PC-3 (cell line): ENCODE data around the gene BTG4. TPM values are rescaled to one million over a fixed set of nuclear protein-coding genes. Genes with fewer than 3 reads are reported as not detected.

ENCODE experiments used
- ATAC-seq: fragments of 200-7000 bp; cut with Tn5 transposase; 2 replicates; pipeline ENCODE4 v1.9.1; 2020; ENCODE audit warnings: mild to moderate bottlenecking, moderate library complexity
- BruUV-seq: library from RNA; stranded (reverse); fragments of 400-500 nt; replicated peaks from 2 replicates; lab custom pipeline; 2021; lab: Mats Ljungman, UMichigan
- CTCF ChIA-PET: fragments of 300-600 bp; sonication (Branson Sonifier 250); formaldehyde crosslinking; loops from one replicate; lab custom pipeline; 2022; ENCODE audit warnings: antibody characterized with exemption; lab: Charles Lee
- POLR2A ChIA-PET: fragments of 300-600 bp; sonication (Branson Sonifier 250); formaldehyde crosslinking; loops from one replicate; lab custom pipeline; 2022; ENCODE audit warnings: antibody characterized with exemption; ENCODE audit not compliant: unreplicated experiment; lab: Charles Lee
- DNase-seq: peaks from one replicate; pipeline ENCODE4 v3.0.0-alpha.2; 2015
- H2AFZ ChIP-seq: fragments of 300-600 bp; sonication (generic); 2 replicates; pipeline ENCODE4 v1.6.0; 2016; ENCODE audit warnings: antibody characterized with exemption, low read length
- H3F3A ChIP-seq: fragments of 300-600 bp; sonication (generic); one replicate; pipeline ENCODE4 v1.6.0; 2017; ENCODE audit warnings: antibody characterized with exemption, low read length, control low read depth, mild to moderate bottlenecking; ENCODE audit not compliant: unreplicated experiment
- H3K27ac ChIP-seq: fragments of 300-600 bp; sonication (generic); 2 replicates; pipeline ENCODE4 v1.5.1; 2016; ENCODE audit warnings: mild to moderate bottlenecking, low read length
- H3K27me3 ChIP-seq: fragments of 300-600 bp; sonication (generic); 2 replicates; pipeline ENCODE4 v1.6.1; 2016; ENCODE audit warnings: low read length, mixed read lengths
- H3K36me3 ChIP-seq: fragments of 300-600 bp; sonication (generic); 2 replicates; pipeline ENCODE4 v1.6.1; 2016; ENCODE audit warnings: low read depth, mixed run types, low read length, mixed read lengths
- H3K4me1 ChIP-seq: fragments of 300-600 bp; sonication (generic); 2 replicates; pipeline ENCODE4 v1.5.1; 2016; ENCODE audit warnings: low read length; ENCODE audit not compliant: insufficient read depth
- H3K4me2 ChIP-seq: fragments of 300-600 bp; sonication (generic); 2 replicates; pipeline ENCODE4 v1.6.0; 2016; ENCODE audit warnings: low read length
- H3K4me3 ChIP-seq: fragments of 300-600 bp; sonication (generic); 2 replicates; pipeline ENCODE4 v1.5.1; 2016; ENCODE audit warnings: mild to moderate bottlenecking, low read length, mixed read lengths
- H3K79me2 ChIP-seq: fragments of 300-600 bp; sonication (generic); 2 replicates; pipeline ENCODE4 v1.6.1; 2017; ENCODE audit warnings: low read length, mixed read lengths
- H3K9ac ChIP-seq: fragments of 300-600 bp; sonication (generic); 2 replicates; pipeline ENCODE4 v1.6.0; 2016; ENCODE audit warnings: mild to moderate bottlenecking, low read length
- H3K9me2 ChIP-seq: fragments of 300-600 bp; sonication (generic); replicated peaks from 2 replicates; pipeline ENCODE4 v1.6.1; 2016; ENCODE audit warnings: mixed run types, low read length, mixed read lengths
- H3K9me3 ChIP-seq: fragments of 300-600 bp; sonication (generic); 2 replicates; pipeline ENCODE4 v1.6.1; 2016; ENCODE audit warnings: low read length, mixed read lengths
- H4K20me1 ChIP-seq: fragments of 300-600 bp; sonication (generic); 2 replicates; pipeline ENCODE4 v1.6.1; 2016; ENCODE audit warnings: low read length, mixed read lengths
- CTCF ChIP-seq: fragments of 300-600 bp; sonication (generic); conservative IDR thresholded peaks from 2 replicates; pipeline ENCODE4 v1.5.1; 2017; ENCODE audit warnings: antibody characterized with exemption, low read depth, mild to moderate bottlenecking, low read length
- EZH2 ChIP-seq: fragments of 300-600 bp; sonication (generic); IDR thresholded peaks from one replicate; pipeline ENCODE4 v1.6.1; 2017; ENCODE audit warnings: antibody characterized with exemption, mild to moderate bottlenecking, low read length; ENCODE audit not compliant: unreplicated experiment
- EZH2phosphoT487 ChIP-seq: fragments of 300-600 bp; sonication (generic); IDR thresholded peaks from 2 replicates; pipeline ENCODE4 v1.6.1; 2018; ENCODE audit warnings: mild to moderate bottlenecking, antibody characterized with exemption, low read length, borderline replicate concordance
- intact Hi-C: fragments of 100-400 bp; cut with micrococcal nuclease; formaldehyde crosslinking; loops from 2 replicates; pipeline ENCODE4 v1.9.0; 2023
- total RNA-seq: library from RNA; depleted of rRNA; stranded (reverse); fragments of >200 nt; gene quantifications from 2 replicates; pipeline ENCODE4 v1.2.3, GENCODE V29; 2014

The BTG4 gene
- total RNA-seq, 1 experiment from 2014 or later: not detected

DNA sequence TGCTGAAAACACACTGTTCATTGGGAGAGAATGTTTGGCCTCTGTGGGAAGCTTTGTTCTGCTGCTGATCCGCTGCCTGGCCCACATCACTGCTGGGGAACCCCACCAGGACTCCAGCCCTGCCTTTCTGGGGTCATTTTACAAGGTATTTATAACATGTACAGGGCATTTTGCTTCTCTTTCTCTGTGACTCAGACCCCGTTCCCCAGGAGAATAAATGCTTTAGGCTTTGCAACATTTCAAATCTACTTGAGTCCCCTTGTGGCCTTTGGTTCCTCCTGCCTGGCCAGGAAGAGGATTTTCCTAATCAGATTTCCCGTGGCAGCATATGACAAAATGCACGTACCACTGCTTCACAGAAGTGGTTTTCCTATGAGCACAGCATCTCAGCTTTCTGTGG, 43.0 kb downstream of the BTG4 start:
- BruUV-seq: no TSS peak
- intact Hi-C loops: no loop called here
- no peak overlapping the region for H3K4me3 ChIP-seq
- H2AFZ ChIP-seq: no peak overlapping the region
- no peak for TF ChIP-seq EZH2
- no peak for TF ChIP-seq CTCF
- no peak for TF ChIP-seq EZH2phosphoT487
- no peak overlapping the region for H3K27ac ChIP-seq
- no peak overlapping the region for H3K4me2 ChIP-seq
- no peaks in the 10 kb centered on the region for H3F3A ChIP-seq
- no peaks in the 10 kb centered on the region for H3K79me2 ChIP-seq
- no peak for DNase-seq
- peaks cover 12% of the 10 kb centered on the region for H3K4me1 ChIP-seq
- H3K27me3 ChIP-seq: no peaks in the 10 kb centered on the region
- no peak for ATAC-seq
- POLR2A ChIA-PET: no interaction called here
- no peaks in the 10 kb centered on the region for H4K20me1 ChIP-seq
- H3K9me2 ChIP-seq: no peaks in the 10 kb centered on the region
- H3K9me3 ChIP-seq: no peaks in the 10 kb centered on the region
- no peak overlapping the region for H3K9ac ChIP-seq
- CTCF ChIA-PET: no interaction called here
- H3K36me3 ChIP-seq: no peaks in the 10 kb centered on the region

DNA sequence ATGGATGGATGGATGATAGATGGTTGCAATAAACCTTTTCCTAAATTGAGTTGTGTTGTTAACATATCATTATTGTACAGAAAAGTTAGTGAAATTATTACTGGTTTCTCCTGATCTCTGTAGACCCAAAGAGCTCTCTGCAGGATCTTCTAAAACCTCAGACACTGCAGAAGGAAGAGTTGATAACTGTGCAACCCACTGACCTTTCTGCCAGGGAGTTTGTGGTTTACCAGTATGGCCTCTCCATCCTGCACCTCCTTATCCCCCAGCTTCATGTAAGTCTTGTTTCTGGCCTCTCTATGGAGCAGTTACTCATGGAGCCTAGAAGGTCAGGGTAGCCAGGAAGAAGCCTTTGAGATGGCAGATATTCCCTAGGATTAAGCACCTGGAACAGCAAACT, 45.6 kb downstream of the BTG4 start:
- Histone ChIP-seq H3K79me2 (no peaks in the 10 kb centered on the region), H3K4me1 (peaks cover 12% of the 10 kb centered on the region), H3F3A (no peaks in the 10 kb centered on the region), H3K9me3 (no peaks in the 10 kb centered on the region), H3K27me3 (no peaks in the 10 kb centered on the region), H3K9me2 (no peaks in the 10 kb centered on the region), H3K36me3 (no peaks in the 10 kb centered on the region), H3K27ac (no peak overlapping the region), H4K20me1 (no peaks in the 10 kb centered on the region), H3K9ac (no peak overlapping the region), H2AFZ (no peak overlapping the region), H3K4me2 (no peak overlapping the region), H3K4me3 (no peak overlapping the region)
- TF ChIP-seq CTCF: no peak
- TF ChIP-seq EZH2: no peak
- no TSS peak for BruUV-seq
- ChIA-PET CTCF (no interaction called here), POLR2A (no interaction called here)
- intact Hi-C loops: no loop called here
- no peak for DNase-seq
- ATAC-seq: no peak

GRCh38 chr11:111465400-111465799, 46.8 kb downstream of the BTG4 start:
- H3K4me3 ChIP-seq: no peak overlapping the region
- H3K4me2 ChIP-seq: 0 out of 2 replicates have a peak overlapping the region, but pooled peaks have one; percentile 2
- no peak overlapping the region for H3K27ac ChIP-seq

More at GRCh38 chr11:111465400-111465799, 46.8 kb downstream of the BTG4 start:
- Histone ChIP-seq H2AFZ (no peak overlapping the region; the same call in 1 of the 2 replicates), H3K79me2 (no peaks in the 10 kb centered on the region), H4K20me1 (no peaks in the 10 kb centered on the region), H3K9ac (no peak overlapping the region), H3K36me3 (no peaks in the 10 kb centered on the region), H3K9me2 (no peaks in the 10 kb centered on the region), H3K4me1 (peaks cover 12% of the 10 kb centered on the region), H3K9me3 (no peaks in the 10 kb centered on the region), H3K27me3 (no peaks in the 10 kb centered on the region), H3F3A (no peaks in the 10 kb centered on the region)
- ATAC-seq: peak; percentile 79
- no TSS peak for BruUV-seq
- CTCF ChIA-PET: interaction anchor here (0.5 kb wide), 1 partner anchor 15 kb away, joined by 3 read pairs; no protein-coding TSS in a partner anchor
- POLR2A ChIA-PET: no interaction called here
- TF ChIP-seq EZH2: no peak
- TF ChIP-seq CTCF: no peak
- no peak for TF ChIP-seq EZH2phosphoT487
- intact Hi-C loops: no loop called here
- peak; percentile 68 for DNase-seq
